Stimulated activated CD4-positive, alpha-beta T cell treated with anti-CD3 and anti-CD28 coated beads, TNF-alpha, amount 100 ng/mL, for 4 hours (primary cell): ENCODE results near the gene TBX3.

ENCODE experiments used
- DNase-seq, 3 experiments: peaks; one replicate each; pipeline ENCODE4 v3.0.0-alpha.2; 2020; ENCODE audit warnings: low read depth in 3 of 3

Gene TBX3

GRCh38 chr12:114668151-114668885, 15.7 kb downstream of the TBX3 start:
- no peak for DNase-seq

- no peak for DNase-seq
Measured at GRCh38 chr12:114667669-114668150, 16.3 kb downstream of the TBX3 start.

GRCh38 chr12:114666746-114667668, 17.0 kb downstream of the TBX3 start:
- no peak for DNase-seq

- DNase-seq: no peak
Measured at GRCh38 chr12:114665411-114666260, 18.3 kb downstream of the TBX3 start.

GRCh38 chr12:114664651-114665320, 19.2 kb downstream of the TBX3 start:
- no peak for DNase-seq

- peak; percentile 21 to 50 (median 29) for DNase-seq
Measured at GRCh38 chr12:114662512-114663177, 21.3 kb downstream of the TBX3 start.

GRCh38 chr12:114661245-114661644, 22.7 kb downstream of the TBX3 start:
- no peak for DNase-seq

GRCh38 chr12:114659084-114659483, 24.9 kb downstream of the TBX3 start:
- DNase-seq: no peak

GRCh38 chr12:114658002-114658441, 26.0 kb downstream of the TBX3 start:
- DNase-seq: no peak

GRCh38 chr12:114657597-114657920, 26.4 kb downstream of the TBX3 start:
- no peak for DNase-seq

GRCh38 chr12:114656906-114657596, 26.9 kb downstream of the TBX3 start:
- no peak for DNase-seq

GRCh38 chr12:114655934-114656749, 27.8 kb downstream of the TBX3 start:
- DNase-seq: no peak

GRCh38 chr12:114649585-114649984, 34.4 kb downstream of the TBX3 start:
- no peak for DNase-seq

GRCh38 chr12:114648711-114649110, 35.3 kb downstream of the TBX3 start:
- DNase-seq: no peak

GRCh38 chr12:114638790-114639435, 45.1 kb downstream of the TBX3 start:
- DNase-seq: no peak

- no peak for DNase-seq
Measured at GRCh38 chr12:114636723-114637480, 47.1 kb downstream of the TBX3 start.

- no peak for DNase-seq
Measured at GRCh38 chr12:114631242-114631641, 52.7 kb downstream of the TBX3 start.

GRCh38 chr12:114628199-114628598, 55.8 kb downstream of the TBX3 start:
- no peak for DNase-seq
